ENCODE data around the gene ZBTB38.
A peak's percentile ranks its signal among the peaks of the same experiment; 100 is the strongest.

ZBTB38 gene

GRCh38 chr3:141388395-141388794 lies 20.1 kb downstream of the ZBTB38 start:
- no peak for DNase-seq

GRCh38 chr3:141388823-141389621 lies 20.7 kb downstream of the ZBTB38 start:
- peak; percentile 47 for DNase-seq

GRCh38 chr3:141389703-141390102 lies 21.4 kb downstream of the ZBTB38 start:
- no peak for DNase-seq

GRCh38 chr3:141390747-141391146 lies 22.4 kb downstream of the ZBTB38 start:
- DNase-seq: no peak

- no peak for DNase-seq
Measured at GRCh38 chr3:141391298-141391990, 23.1 kb downstream of the ZBTB38 start.

- DNase-seq: no peak
Measured at GRCh38 chr3:141391991-141392316, 23.6 kb downstream of the ZBTB38 start.

- DNase-seq: no peak
Measured at GRCh38 chr3:141392416-141392815, 24.1 kb downstream of the ZBTB38 start.

- peak; percentile 50 for DNase-seq
Measured at GRCh38 chr3:141392897-141393734, 24.8 kb downstream of the ZBTB38 start.

GRCh38 chr3:141393735-141394076 lies 25.4 kb downstream of the ZBTB38 start:
- no peak for DNase-seq

GRCh38 chr3:141394560-141394959 lies 26.3 kb downstream of the ZBTB38 start:
- DNase-seq: no peak

GRCh38 chr3:141395005-141395589 lies 26.8 kb downstream of the ZBTB38 start:
- DNase-seq: no peak

GRCh38 chr3:141397996-141398395 lies 29.7 kb downstream of the ZBTB38 start:
- no peak for DNase-seq

GRCh38 chr3:141399200-141399599 lies 30.9 kb downstream of the ZBTB38 start:
- DNase-seq: no peak

- peak; percentile 18 for DNase-seq
Measured at GRCh38 chr3:141400073-141400971, 32.0 kb downstream of the ZBTB38 start.

- no peak for DNase-seq
Measured at GRCh38 chr3:141401095-141401494, 32.8 kb downstream of the ZBTB38 start.

- DNase-seq: no peak
Measured at GRCh38 chr3:141401573-141402475, 33.5 kb downstream of the ZBTB38 start.

GRCh38 chr3:141402476-141403171 lies 34.3 kb downstream of the ZBTB38 start:
- no peak for DNase-seq

GRCh38 chr3:141403576-141403975 lies 35.3 kb downstream of the ZBTB38 start:
- DNase-seq: no peak

GRCh38 chr3:141405025-141405424 lies 36.7 kb downstream of the ZBTB38 start:
- DNase-seq: no peak

GRCh38 chr3:141405591-141405990 lies 37.3 kb downstream of the ZBTB38 start:
- no peak for DNase-seq

GRCh38 chr3:141406265-141406664 lies 38.0 kb downstream of the ZBTB38 start:
- no peak for DNase-seq
